HG03520 (cell line): Measurements from ENCODE around the gene SYN1.
"Not testable (repeated sequence)": the region's sequence is repeated elsewhere in the genome, so short reads cannot be mapped to it uniquely, and the experiment has no call there.

Experiments used
- ATAC-seq: cut with Tn5 transposase; IDR thresholded peaks from one replicate; pipeline ENCODE4 v1.9.1; 2021; ENCODE audit warnings: mild to moderate bottlenecking, moderate library complexity; ENCODE audit not compliant: unreplicated experiment

SYN1 gene

DNA sequence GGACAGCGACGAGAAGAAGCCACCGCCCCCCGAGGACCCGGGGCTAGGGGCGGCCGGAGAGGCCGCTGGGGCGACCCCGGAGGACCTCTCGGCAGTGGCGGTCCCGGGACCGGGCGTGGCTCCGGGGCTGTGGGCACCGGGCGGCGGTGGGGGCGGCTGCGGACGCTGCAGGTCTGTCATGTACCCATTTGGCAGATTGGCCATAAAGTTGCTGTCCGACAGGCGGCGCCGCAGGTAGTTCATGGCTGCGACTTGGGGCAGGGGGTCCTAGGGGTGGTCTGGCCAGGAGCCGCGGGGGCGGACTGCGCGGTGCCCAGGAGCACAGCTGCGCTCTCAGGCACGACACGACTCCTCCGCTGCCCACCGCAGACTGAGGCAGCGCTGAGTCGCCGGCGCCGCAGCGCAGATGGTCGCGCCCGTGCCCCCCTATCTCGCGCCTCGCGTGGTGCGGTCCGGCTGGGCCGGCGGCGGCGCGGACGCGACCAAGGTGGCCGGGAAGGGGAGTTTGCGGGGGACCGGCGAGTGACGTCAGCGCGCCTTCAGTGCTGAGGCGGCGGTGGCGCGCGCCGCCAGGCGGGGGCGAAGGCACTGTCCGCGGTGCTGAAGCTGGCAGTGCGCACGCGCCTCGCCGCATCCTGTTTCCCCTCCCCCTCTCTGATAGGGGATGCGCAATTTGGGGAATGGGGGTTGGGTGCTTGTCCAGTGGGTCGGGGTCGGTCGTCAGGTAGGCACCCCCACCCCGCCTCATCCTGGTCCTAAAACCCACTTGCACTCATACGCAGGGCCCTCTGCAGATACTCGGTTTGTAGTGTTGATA lies at the start of gene SYN1:
Gene SYN1 (minus strand): TSS at position 372 of the 817 bp plus-strand sequence. CDS start 129 bp downstream, at position 243.
- no peak for ATAC-seq

DNA sequence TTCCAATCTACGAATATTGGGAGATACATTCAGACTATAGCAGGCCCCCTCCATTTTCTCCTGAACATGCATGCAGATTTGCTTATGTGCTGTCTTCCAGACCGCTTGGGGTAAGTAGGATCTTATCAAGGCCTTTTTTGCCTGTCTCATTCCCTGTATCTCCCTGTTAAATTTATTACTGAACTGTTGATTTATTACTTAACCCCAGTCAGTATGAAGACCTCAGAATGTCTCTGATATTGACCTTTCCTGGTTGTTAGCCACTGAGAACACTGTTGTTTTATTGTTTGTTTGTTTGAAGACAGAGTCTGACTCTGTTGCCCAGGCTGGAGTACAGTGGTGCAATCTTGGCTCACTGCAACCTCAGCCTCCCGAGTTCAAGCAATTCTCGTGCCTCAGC lies 46.1 kb upstream of the SYN1 start:
- ATAC-seq = not testable (repeated sequence)

DNA sequence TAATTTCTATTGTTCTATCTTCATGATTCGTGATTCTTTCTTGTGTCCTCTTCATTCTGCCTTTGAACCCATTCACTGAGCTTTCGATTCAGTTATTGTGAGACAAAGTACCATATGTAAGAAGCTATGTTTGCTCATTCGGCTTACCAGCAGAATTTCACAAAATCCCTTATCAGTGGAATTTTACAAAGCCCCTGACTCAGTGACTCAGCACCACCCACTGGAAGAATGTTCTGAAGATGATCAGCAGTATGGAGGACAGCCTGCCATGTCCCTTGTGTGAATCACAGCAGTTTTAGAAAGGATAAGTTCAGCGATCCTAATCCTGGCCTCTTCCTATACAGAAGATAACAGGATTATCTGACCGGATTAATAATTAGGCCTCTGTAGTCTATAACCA lies 45.1 kb upstream of the SYN1 start:
- no peak for ATAC-seq

GRCh38 chrX:47662144-47662657 lies 42.5 kb upstream of the SYN1 start:
- no peak for ATAC-seq

GRCh38 chrX:47661539-47661938 lies 41.9 kb upstream of the SYN1 start:
- no peak for ATAC-seq

DNA sequence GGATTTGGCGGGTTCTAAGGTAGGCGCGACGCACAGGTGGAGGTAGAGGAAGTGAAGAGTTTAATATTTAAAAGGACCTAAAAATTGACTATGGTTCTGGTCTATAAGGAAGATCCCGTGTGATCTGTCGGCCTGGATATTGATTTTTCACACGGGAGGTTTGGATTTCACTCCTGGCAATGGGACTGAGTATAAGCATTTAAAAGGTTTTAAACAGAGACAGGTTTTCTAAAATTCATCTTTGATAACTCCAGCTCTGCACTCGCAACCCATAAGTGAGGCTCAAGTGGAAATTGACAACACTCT lies 39.7 kb upstream of the SYN1 start:
- ATAC-seq = no peak

DNA sequence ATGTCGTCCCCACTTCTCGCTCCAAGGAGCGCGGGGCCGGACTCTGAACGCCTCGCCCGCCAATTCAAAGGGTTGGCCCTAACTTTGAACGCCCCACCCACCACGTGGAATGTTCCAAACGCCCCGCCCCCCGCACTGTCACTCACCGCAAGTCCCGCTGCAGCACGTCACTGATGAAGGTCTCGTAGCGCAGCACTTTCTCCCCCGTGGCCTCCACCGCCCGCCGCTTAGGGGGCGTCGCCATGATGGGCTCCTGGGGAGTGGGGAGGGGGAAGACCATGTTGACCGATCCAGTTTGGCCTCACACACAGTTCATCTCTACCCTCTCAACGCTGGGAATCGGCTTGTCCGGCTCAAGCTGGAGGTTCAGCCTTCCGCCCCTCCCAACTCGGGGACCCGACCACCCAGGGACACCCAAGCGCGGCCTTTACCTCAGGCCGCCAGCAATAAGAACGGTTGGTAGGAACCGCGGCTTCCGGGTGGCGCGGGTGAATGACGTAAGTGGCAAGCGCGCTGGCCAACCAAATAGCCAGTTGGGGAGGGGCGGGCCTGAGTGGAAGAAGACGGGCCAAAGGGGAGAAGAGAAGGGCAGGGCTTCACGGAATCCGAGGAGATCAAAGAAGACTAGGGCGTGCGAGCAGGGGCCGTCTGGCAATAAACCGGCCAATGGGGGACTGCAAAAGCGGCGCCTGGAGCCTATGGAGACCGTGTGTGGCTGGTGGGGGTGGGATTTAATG lies 39.2 kb upstream of the SYN1 start, which contains the start of gene UXT:
Gene UXT (minus strand): TSS at position 497 of the 737 bp plus-strand sequence. CDS start 253 bp downstream, at position 244.
- ATAC-seq = peak; percentile 71

DNA sequence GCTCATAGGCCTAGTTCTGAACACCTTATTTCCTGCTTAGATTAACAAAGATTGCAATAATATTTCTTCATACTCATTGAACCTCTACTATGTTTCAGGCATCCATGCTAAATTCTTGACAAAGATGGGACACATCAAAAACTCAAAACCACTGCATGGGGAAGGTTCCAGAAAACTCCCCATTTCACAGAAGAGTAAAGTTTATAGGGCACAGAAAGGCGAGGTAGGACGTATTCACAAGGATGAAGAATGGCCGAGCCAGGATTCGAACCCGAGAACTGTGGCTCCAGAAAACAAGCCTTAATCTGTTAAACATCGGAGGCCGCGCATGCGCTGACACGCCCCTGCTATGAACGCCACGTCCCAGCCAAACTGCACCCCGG lies 38.6 kb upstream of the SYN1 start:
- no peak for ATAC-seq

- ATAC-seq = no peak
These were observed 31.6 kb upstream of the SYN1 start for GRCh38 chrX:47651043-47651905.

GRCh38 chrX:47650164-47651042 lies 30.7 kb upstream of the SYN1 start, which contains the start of gene ELK1:
TSS of gene ELK1 (minus strand) at chrX:47650563. CDS start at chrX:47641441, 9,122 bp downstream.
- ATAC-seq = peak; percentile 84

GRCh38 chrX:47649781-47650163 lies 30.1 kb upstream of the SYN1 start:
- ATAC-seq = no peak

- no peak for ATAC-seq
These were observed 29.6 kb upstream of the SYN1 start for GRCh38 chrX:47649271-47649670.

- no peak for ATAC-seq
These were observed 28.7 kb upstream of the SYN1 start for GRCh38 chrX:47648376-47648775.

DNA sequence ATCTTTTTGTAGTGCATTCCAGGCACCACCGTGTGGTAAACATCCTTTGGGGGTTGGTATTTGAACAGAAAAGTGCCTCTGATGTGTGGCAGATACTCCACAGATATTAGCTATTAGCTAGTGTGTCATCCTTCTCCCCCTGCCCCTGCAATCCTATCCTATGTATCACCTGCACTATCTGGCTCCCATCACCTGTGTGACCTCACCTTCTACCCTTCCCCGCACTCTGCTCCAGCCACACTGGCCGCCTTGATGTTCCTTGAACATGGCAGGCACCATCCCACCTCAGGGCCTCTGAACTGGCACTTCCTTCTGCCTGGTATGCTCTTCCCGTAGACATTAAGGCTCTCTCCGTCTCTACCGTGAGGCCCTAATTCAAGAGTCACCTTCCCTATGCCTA lies 27.0 kb upstream of the SYN1 start:
- no peak for ATAC-seq

DNA sequence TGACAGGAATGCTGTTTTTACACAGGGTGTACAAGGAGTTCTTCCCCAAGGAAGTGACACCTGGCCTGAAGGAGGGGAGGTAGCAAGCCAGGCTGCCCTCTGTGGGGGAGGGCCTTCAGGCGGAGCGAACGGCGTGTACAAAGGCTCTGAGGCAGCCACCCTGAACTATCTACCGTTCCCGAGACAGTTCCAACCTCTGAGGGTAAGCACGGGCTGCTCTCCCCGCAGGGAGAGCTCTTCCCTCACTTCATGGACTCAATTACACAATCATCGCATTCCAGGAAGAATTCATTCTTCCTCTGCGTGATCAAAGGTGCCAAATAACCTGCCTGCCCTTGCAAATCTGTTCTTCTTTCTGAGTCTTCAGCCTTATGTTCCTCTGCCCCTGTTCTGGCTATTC lies 25.9 kb upstream of the SYN1 start:
- ATAC-seq = no peak

DNA sequence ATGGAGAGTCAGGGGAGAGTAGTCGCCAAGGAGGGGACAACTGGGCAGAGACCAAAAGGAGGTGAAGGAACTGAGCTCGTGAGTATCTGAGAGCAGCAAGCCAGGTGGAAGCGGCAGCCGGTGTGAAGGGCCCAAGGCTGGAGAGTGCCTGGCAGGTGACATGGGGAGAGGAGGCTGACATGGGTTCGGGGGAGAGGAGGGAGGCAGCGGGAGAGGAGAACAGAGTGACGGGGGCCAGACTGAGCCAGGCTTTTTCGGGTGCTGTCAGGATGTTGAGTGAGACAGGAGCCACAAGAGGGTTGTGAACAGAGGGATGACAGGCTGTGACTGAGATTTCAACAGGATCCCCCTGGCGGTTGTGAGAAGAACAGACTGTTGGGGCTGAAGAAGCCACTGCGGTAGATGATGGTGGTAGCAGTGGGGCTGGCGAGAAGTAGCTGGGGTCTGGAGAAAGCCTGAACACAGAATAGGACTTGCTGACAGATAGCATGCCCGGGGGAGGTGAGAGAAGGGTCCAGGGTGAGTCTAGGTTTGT lies 25.0 kb upstream of the SYN1 start:
- no peak for ATAC-seq

GRCh38 chrX:47643926-47644325 lies 24.3 kb upstream of the SYN1 start:
- ATAC-seq = no peak

DNA sequence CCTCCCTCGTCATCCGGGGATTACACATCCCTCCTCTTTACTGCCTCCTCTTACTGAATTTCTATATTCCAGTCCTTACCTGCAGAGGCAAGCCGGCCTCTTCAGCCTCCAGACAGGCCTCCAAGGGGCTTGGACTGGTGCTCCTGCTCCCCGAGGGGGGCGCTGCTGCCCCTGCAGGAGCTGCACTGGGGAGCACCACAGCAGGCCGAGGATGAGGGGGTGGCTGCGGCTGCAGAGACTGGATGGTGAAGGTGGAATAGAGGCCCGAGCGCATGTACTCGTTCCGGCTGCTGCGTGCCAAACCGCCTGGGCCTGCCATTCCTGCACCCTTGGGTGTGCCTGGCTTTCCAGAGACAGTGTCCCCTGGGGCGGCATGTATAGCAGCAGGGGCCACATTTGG lies 19.2 kb upstream of the SYN1 start:
- ATAC-seq = no peak

DNA sequence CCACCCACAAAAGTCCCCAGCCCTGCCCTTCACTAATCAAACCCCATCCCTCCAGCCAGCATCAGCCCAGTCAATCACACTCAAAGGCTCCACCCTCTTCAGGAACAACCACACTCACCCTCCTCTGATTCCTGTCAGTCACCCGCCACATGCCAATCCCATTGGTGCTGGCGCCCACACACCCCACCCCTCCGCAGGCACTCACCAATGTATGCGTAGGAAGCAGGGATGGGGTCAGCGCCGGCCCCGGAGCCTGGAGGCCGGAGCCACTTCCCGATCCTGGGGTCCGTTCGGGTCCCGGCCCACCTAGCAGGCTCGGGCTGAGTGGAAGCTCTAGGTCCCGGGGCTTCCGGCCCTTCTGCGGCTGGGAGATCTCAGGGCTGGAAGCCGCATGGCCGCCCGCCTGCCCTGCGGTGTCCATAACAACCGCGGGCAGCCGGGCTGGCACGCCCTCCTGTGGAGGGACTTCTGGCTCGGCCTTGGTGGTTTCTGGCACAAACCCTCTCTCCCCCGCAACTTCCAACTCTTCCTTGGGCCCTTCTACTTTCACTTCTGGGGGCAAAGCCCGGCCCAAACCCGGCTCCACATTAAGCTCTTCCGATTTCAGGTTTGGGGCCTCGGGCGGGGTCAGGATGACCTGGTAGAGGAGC lies 18.0 kb upstream of the SYN1 start:
- no peak for ATAC-seq
